Right atrium auricular region (tissue), 2 donors: ENCODE results near the gene ADAM10. TPM values are rescaled to one million over a fixed set of nuclear protein-coding genes. Genes with fewer than 3 reads are reported as not detected.

ENCODE experiments used
- DNase-seq: peaks from one replicate; pipeline ENCODE4 v3.0.0-alpha.2; 2019; ENCODE audit warnings: low spot score
- H3K27ac ChIP-seq, 2 donors: fragments of 200-600 bp; sonication (generic); 1 replicate in 1 of 2; 2 replicates in 1 of 2; pipeline ENCODE4 v1.5.1; 2016 to 2019
- H3K27me3 ChIP-seq, 2 donors: fragments of 200-600 bp; sonication (generic); one replicate each; pipeline versions ENCODE4 v1.5.1 to v1.6.0; 2017 to 2019
- H3K36me3 ChIP-seq: fragments of 200-600 bp; sonication (generic); one replicate; pipeline ENCODE4 v1.5.1; 2016
- H3K4me1 ChIP-seq, 2 donors: fragments of 200-600 bp; sonication (generic); one replicate each; pipeline versions ENCODE4 v1.5.1 to v1.6.0; 2017 to 2019
- H3K4me3 ChIP-seq, 2 donors: fragments of 200-600 bp; sonication (generic); 1 replicate in 1 of 2; 2 replicates in 1 of 2; pipeline ENCODE4 v1.5.1; 2017 to 2019; ENCODE audit warnings: mild to moderate bottlenecking in 1 of 2, moderate library complexity in 1 of 2
- H3K9me3 ChIP-seq, 2 donors: fragments of 200-600 bp; sonication (generic); one replicate each; pipeline ENCODE4 v1.5.1; 2019
- total RNA-seq, 2 donors: library from RNA; depleted of rRNA; stranded (reverse); fragments of >200 nt; gene quantifications; one replicate each; pipeline ENCODE4 v1.1.0, GENCODE V29; 2016
- TF ChIP-seq, protein P1 (sequence below), 2 donors: fragments of 200-600 bp; sonication (generic); IDR thresholded peaks; one replicate each; pipeline ENCODE4 v1.5.1; 2019; ENCODE audit warnings: antibody characterized with exemption in 2 of 2

Gene ADAM10
- total RNA-seq, 2 donors from 2014 or later = 40.8 to 42.0 TPM

DNA sequence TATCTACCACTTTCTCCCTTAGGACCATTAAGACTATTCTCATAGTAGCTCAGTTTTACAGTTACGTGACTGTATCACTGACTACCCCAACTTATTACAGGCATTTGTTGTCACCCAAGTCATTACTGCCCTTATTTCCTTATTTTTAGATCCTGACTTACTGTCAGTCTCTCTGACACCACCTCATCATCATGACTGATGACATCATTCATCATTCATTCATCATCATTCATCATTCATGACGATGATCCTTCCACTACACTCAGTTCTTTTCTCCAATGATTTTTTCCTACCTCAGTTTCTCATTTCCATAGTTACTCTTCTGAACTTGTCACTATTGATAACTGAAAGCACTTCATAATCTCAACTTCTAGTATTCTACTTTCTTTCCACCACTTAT, 83.8 kb downstream of the ADAM10 start:
- Histone ChIP-seq H3K9me3 (no peaks in the 10 kb centered on the region), H3K36me3 (peaks cover 8% of the 10 kb centered on the region), H3K4me3 (no peak overlapping the region), H3K4me1 (peaks cover 0 to 16% of the 10 kb centered on the region in 2 donors), H3K27me3 (no peaks in the 10 kb centered on the region), H3K27ac (no peak overlapping the region)
- TF ChIP-seq, protein P1, sequence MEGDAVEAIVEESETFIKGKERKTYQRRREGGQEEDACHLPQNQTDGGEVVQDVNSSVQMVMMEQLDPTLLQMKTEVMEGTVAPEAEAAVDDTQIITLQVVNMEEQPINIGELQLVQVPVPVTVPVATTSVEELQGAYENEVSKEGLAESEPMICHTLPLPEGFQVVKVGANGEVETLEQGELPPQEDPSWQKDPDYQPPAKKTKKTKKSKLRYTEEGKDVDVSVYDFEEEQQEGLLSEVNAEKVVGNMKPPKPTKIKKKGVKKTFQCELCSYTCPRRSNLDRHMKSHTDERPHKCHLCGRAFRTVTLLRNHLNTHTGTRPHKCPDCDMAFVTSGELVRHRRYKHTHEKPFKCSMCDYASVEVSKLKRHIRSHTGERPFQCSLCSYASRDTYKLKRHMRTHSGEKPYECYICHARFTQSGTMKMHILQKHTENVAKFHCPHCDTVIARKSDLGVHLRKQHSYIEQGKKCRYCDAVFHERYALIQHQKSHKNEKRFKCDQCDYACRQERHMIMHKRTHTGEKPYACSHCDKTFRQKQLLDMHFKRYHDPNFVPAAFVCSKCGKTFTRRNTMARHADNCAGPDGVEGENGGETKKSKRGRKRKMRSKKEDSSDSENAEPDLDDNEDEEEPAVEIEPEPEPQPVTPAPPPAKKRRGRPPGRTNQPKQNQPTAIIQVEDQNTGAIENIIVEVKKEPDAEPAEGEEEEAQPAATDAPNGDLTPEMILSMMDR (IDR thresholded peaks at IDR 0.05) = no peak
- DNase-seq = no peak

GRCh38 chr15:58650102-58650501, 99.4 kb downstream of the ADAM10 start:
- H3K4me3 ChIP-seq = no peak overlapping the region
- no peak for DNase-seq
- H3K4me1 ChIP-seq = no peaks in the 10 kb centered on the region
- TF ChIP-seq, protein P1 (IDR thresholded peaks at IDR 0.05) = no peak
- peaks cover 8% of the 10 kb centered on the region for H3K36me3 ChIP-seq
- H3K9me3 ChIP-seq = no peaks in the 10 kb centered on the region
- H3K27ac ChIP-seq = no peak overlapping the region
- H3K27me3 ChIP-seq = no peaks in the 10 kb centered on the region

GRCh38 chr15:58649175-58649574, 100.3 kb downstream of the ADAM10 start:
- Histone ChIP-seq H3K9me3 (no peaks in the 10 kb centered on the region), H3K36me3 (no peaks in the 10 kb centered on the region), H3K4me1 (no peaks in the 10 kb centered on the region), H3K27me3 (no peaks in the 10 kb centered on the region), H3K4me3 (no peak overlapping the region), H3K27ac (no peak overlapping the region)
- DNase-seq = no peak
- TF ChIP-seq, protein P1 (IDR thresholded peaks at IDR 0.05) = no peak

GRCh38 chr15:58643996-58644395, 105.5 kb downstream of the ADAM10 start:
- Histone ChIP-seq H3K4me1 (no peaks in the 10 kb centered on the region), H3K27ac (no peak overlapping the region), H3K4me3 (no peak overlapping the region), H3K9me3 (no peaks in the 10 kb centered on the region), H3K36me3 (peaks cover 20% of the 10 kb centered on the region), H3K27me3 (no peaks in the 10 kb centered on the region)
- no peak for DNase-seq
- TF ChIP-seq, protein P1 (IDR thresholded peaks at IDR 0.05) = no peak

DNA sequence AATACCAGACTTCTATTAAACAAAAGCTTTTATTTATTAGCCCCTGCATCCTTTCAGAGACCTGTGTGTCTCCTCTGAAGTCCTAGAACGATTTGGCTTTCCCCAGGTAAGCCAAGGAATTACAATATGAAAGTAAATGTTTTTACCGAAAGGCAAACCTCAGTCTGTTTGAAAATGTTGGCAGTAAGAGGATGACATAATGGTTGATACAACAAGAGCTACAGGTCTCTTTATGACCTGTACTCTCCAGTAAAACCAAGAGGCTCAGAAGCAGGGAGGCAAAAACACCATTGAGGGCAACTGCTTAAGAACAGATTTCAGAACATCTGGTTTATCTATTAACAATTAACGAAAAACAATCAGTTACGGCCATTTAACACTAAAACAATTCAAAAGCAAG, 107.8 kb downstream of the ADAM10 start:
- Histone ChIP-seq H3K27me3 (no peaks in the 10 kb centered on the region), H3K4me3 (no peak overlapping the region), H3K36me3 (peaks cover 29% of the 10 kb centered on the region), H3K27ac (no peak overlapping the region), H3K4me1 (no peaks in the 10 kb centered on the region), H3K9me3 (no peaks in the 10 kb centered on the region)
- no peak for DNase-seq
- TF ChIP-seq, protein P1 (IDR thresholded peaks at IDR 0.05) = no peak

- TF ChIP-seq, protein P1 (IDR thresholded peaks at IDR 0.05) = no peak
- Histone ChIP-seq H3K4me1 (no peaks in the 10 kb centered on the region), H3K9me3 (no peaks in the 10 kb centered on the region), H3K27ac (no peak overlapping the region), H3K4me3 (no peak overlapping the region), H3K36me3 (peaks cover 29% of the 10 kb centered on the region), H3K27me3 (no peaks in the 10 kb centered on the region)
- no peak for DNase-seq
These were observed 109.5 kb downstream of the ADAM10 start for GRCh38 chr15:58639992-58640391.
